Measurements from ENCODE around the gene MRPS9.

- TF ChIP-seq POLR2AphosphoS5 (IDR thresholded peaks at IDR 0.05), result no peak
- TF ChIP-seq CTCF (IDR thresholded peaks at IDR 0.05; ENCODE audit: poor library complexity, severe bottlenecking), result no peak
- TF ChIP-seq MXI1 (conservative IDR thresholded peaks at IDR 0.05; ENCODE audit: poor library complexity, severe bottlenecking), result no peak
Measured at GRCh38 chr2:105032476-105032875, 5.4 kb upstream of the MRPS9 start.

All from neural cell (in vitro differentiated cells).